Measurements from ENCODE around the gene ODAD4. TPM values are rescaled to one million over a fixed set of nuclear protein-coding genes. Genes with fewer than 3 reads are reported as not detected.
"Not testable (repeated sequence)": the region's sequence is repeated elsewhere in the genome, so short reads cannot be mapped to it uniquely, and the experiment has no call there.

The ODAD4 gene
- total RNA-seq, 1 donor from 2014 or later = 3.3 TPM

GRCh38 chr17:41912925-41913324 lies 17.5 kb upstream of the ODAD4 start:
- FAIRE-seq (no peak), DNase-seq (ENCODE audit: low spot score in 2 of 2) (no peak)

- DNase-seq (ENCODE audit: low spot score in 2 of 2) (no peak), FAIRE-seq (no peak)
These were observed 16.6 kb upstream of the ODAD4 start for GRCh38 chr17:41913798-41914197.

- DNase-seq (ENCODE audit: low spot score in 2 of 2) = no peak
- no peak for FAIRE-seq
These were observed 16.1 kb upstream of the ODAD4 start for GRCh38 chr17:41914358-41914766.

- DNase-seq (ENCODE audit: low spot score in 2 of 2) (no peak), FAIRE-seq (no peak)
These were observed 15.4 kb upstream of the ODAD4 start for GRCh38 chr17:41915020-41915419.

GRCh38 chr17:41915566-41915965 lies 14.9 kb upstream of the ODAD4 start:
- DNase-seq (ENCODE audit: low spot score in 2 of 2) (no peak), FAIRE-seq (no peak)

- no peak for FAIRE-seq
- DNase-seq (ENCODE audit: low spot score in 2 of 2) = peak in 1 of 2 donors; percentile 26
These were observed 13.2 kb upstream of the ODAD4 start for GRCh38 chr17:41917192-41917591.

- FAIRE-seq = no peak
- DNase-seq (ENCODE audit: low spot score in 2 of 2) = peak in 1 of 2 donors; percentile 35
These were observed 12.6 kb upstream of the ODAD4 start for GRCh38 chr17:41917679-41918313.

- peak; percentile 99 to 100 for DNase-seq (ENCODE audit: low spot score in 2 of 2)
- peak; percentile 47 for FAIRE-seq
These were observed 11.9 kb upstream of the ODAD4 start, which contains the start of gene ACLY for GRCh38 chr17:41918314-41919164. ACLY (minus strand) TSS chr17:41918951; CDS start chr17:41913873, 5,078 bp downstream.

- no peak for FAIRE-seq
- DNase-seq (ENCODE audit: low spot score in 2 of 2) = no peak
These were observed 11.1 kb upstream of the ODAD4 start for GRCh38 chr17:41919165-41919817.

GRCh38 chr17:41919840-41920579 lies 10.4 kb upstream of the ODAD4 start:
- FAIRE-seq = no peak
- no peak for DNase-seq (ENCODE audit: low spot score in 2 of 2)

GRCh38 chr17:41920580-41920955 lies 9.8 kb upstream of the ODAD4 start:
- DNase-seq (ENCODE audit: low spot score in 2 of 2) = no peak

GRCh38 chr17:41925991-41926590 lies 4.3 kb upstream of the ODAD4 start:
- DNase-seq (ENCODE audit: low spot score in 2 of 2) (no peak), FAIRE-seq (no peak)

More at GRCh38 chr17:41920580-41920955, 9.8 kb upstream of the ODAD4 start:
- no peak for FAIRE-seq

GRCh38 chr17:41928693-41929251 lies 1.6 kb upstream of the ODAD4 start:
- FAIRE-seq (no peak), DNase-seq (ENCODE audit: low spot score in 2 of 2) (no peak)

GRCh38 chr17:41930833-41931156 lies 378 bp downstream of the ODAD4 start:
- not testable (repeated sequence) for DNase-seq (ENCODE audit: low spot score in 2 of 2); FAIRE-seq

GRCh38 chr17:41931715-41932114 lies 1.3 kb downstream of the ODAD4 start:
- not testable (repeated sequence) for FAIRE-seq; DNase-seq (ENCODE audit: low spot score in 2 of 2)

GRCh38 chr17:41932816-41933389 lies 2.5 kb downstream of the ODAD4 start:
- DNase-seq (ENCODE audit: low spot score in 2 of 2) = no peak
- FAIRE-seq = no peak

- no peak for DNase-seq (ENCODE audit: low spot score in 2 of 2)
These were observed 5.2 kb downstream of the ODAD4 start for GRCh38 chr17:41935641-41936040.

GRCh38 chr17:41937970-41938954 lies 7.8 kb downstream of the ODAD4 start:
- FAIRE-seq (no peak), DNase-seq (ENCODE audit: low spot score in 2 of 2) (no peak)

More at GRCh38 chr17:41935641-41936040, 5.2 kb downstream of the ODAD4 start:
- FAIRE-seq = no peak
